H1 (cell line): Measurements from ENCODE around the gene SLC35F3. TPM values are rescaled to one million over a fixed set of nuclear protein-coding genes. Genes with fewer than 3 reads are reported as not detected.

Source experiments
- ATF2 ChIP-seq: IDR thresholded peaks from 2 replicates; pipeline ENCODE4 v1.6.1; 2012; ENCODE audit warnings: low read length, inconsistent platforms
- ATF3 ChIP-seq: IDR thresholded peaks from 2 replicates; pipeline ENCODE4 v1.6.1; 2011; ENCODE audit warnings: low read depth, mild to moderate bottlenecking, low read length; ENCODE audit not compliant: insufficient read depth
- CHD7 ChIP-seq: fragments of 300-600 bp; sonication (generic); IDR thresholded peaks from 2 replicates; pipeline ENCODE4 v1.7.1; 2012; ENCODE audit warnings: low read length, moderate library complexity, mild to moderate bottlenecking, inconsistent platforms; ENCODE audit not compliant: insufficient replicate concordance
- CTCF ChIP-seq, 3 experiments: IDR thresholded peaks; 1 replicate in 2 of 3; 2 replicates in 1 of 3; pipeline versions ENCODE4 v1.5.1 to v1.6.1; 2011; ENCODE audit warnings: low read length in 3 of 3, mild to moderate bottlenecking in 3 of 3, inconsistent platforms in 2 of 3, low read depth in 1 of 3, moderate library complexity in 1 of 3; ENCODE audit not compliant: insufficient read depth in 1 of 3; ENCODE audit errors: control extremely low read depth in 1 of 3
- SIN3A ChIP-seq, 2 experiments: IDR thresholded peaks in 1 of 2; conservative IDR thresholded peaks in 1 of 2; 2 replicates each; pipeline ENCODE4 v1.6.1; 2011 to 2012; ENCODE audit warnings: low read length in 2 of 2, improper control_type of control experiment in 1 of 2, low read depth in 1 of 2, mild to moderate bottlenecking in 1 of 2
- TEAD4 ChIP-seq: IDR thresholded peaks from 2 replicates; pipeline ENCODE4 v1.6.1; 2012; ENCODE audit warnings: low read depth, low read length, inconsistent platforms, mixed read lengths
- polyA plus RNA-seq, 7 experiments: library from polyadenylated mRNA; depleted of rRNA in 3 of 7; stranded (reverse) in 5 of 7; unstranded in 2 of 7; fragments of >200 nt in 5 of 7; fragments of 200-250 nt in 2 of 7; gene quantifications; 1 replicate in 5 of 7; 2 replicates in 1 of 7; 4 replicates in 1 of 7; pipeline versions ENCODE4 v1.2.1 to v1.2.3, GENCODE V29; 2011 to 2013; ENCODE audit warnings: missing spikeins in 2 of 7, mixed read lengths in 2 of 7
- total RNA-seq: library from RNA; stranded (reverse); fragmentation: NEBNext Ultra II Directional; extraction: Animal tissue kit (Norgen Biotek cat#: 25700); gene quantifications from 2 replicates; pipeline ENCODE4 v1.2.1, GENCODE V29; 2021

Gene SLC35F3
- total and polyA plus RNA-seq, 2 of the 8 experiments (the other 6 are each of a cell fraction or from before 2014, with no cell fraction given): 0.78 to 1.2 TPM

- TF ChIP-seq CHD7 (no peak), CTCF (IDR thresholded peaks at IDR 0.05; ENCODE audit: control extremely low read depth in 1 of 3, insufficient read depth in 1 of 3, low read depth in 1 of 3, low read length in 3 of 3) (no peak), TEAD4 (no peak), SIN3A (conservative IDR thresholded peaks at IDR 0.05 in 1 of 2, IDR thresholded peaks at IDR 0.05 in 1 of 2; ENCODE audit: low read depth in 1 of 2, low read length in 2 of 2) (no peak), ATF2 (no peak), ATF3 (no peak)
Observed at GRCh38 chr1:234321231-234321630, 416.8 kb downstream of the SLC35F3 start (continued).
